DMS 273 (cell line): ENCODE data around the gene SPC24.
"Not testable (repeated sequence)": the region's sequence is repeated elsewhere in the genome, so short reads cannot be mapped to it uniquely, and the experiment has no call there.

Source experiments
- DNase-seq: peaks from one replicate; lab custom pipeline; 2025; ENCODE audit not compliant: unreplicated experiment; lab: John Stamatoyannopoulos, UW

The SPC24 gene

DNA sequence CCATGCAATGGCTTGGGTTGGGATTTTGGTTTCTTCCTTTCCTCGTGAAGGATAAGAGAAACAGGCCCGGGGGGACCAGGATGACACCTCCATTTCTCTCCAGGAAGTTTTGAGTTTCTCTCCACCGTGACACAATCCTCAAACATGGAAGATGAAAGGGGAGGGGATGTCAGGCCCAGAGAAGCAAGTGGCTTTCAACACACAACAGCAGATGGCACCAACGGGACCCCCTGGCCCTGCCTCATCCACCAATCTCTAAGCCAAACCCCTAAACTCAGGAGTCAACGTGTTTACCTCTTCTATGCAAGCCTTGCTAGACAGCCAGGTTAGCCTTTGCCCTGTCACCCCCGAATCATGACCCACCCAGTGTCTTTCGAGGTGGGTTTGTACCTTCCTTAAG lies 24.1 kb downstream of the SPC24 start:
- no peak for DNase-seq

DNA sequence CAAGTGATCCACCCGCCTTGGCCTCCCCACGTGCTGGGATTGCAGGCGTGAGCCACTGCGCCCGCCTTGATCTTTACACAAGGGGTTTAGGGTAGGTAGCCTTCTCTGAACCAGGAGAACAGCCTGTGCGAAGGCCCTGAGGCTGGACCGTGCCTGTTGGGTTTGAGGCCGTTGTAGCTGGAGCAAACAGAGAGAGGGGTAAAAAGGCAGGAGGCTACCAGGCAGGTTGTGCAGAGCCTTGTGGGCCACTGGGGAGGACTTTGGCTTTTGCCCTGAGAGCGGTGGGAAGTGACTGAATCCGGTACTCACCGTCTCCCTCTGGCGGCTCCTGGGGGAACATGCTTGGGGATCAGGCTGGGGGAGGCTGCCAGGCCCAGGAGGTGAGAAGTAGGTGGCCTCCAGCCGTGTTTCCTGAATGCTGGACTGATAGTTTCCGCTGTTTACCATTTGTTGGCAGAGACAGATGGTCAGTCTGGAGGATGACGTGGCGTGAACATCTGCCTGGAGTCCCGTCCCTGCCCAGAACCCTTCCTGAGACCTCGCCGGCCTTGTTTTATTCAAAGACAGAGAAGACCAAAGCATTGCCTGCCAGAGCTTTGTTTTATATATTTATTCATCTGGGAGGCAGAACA lies 24.6 kb downstream of the SPC24 start:
- DNase-seq = peak; percentile 91

DNA sequence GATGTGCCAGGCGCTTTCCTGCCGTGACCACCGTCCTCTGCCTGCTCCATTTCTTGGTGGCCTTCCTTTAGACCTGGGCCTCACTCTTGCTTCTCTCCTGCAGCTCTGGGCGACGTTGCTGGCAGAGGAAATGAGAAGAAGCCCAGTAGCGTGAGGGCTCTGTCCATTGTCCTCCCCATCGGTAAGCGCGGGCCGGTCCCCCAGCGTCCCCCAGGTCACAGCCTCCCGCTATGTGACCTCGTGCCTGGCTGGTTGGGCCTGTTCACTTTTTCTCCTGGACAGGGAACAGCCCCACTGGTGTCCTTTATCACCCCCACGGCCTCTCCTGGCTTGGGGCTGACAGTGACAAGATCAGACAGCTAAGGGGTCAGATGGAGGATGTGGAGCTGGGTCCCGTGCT lies 27.7 kb downstream of the SPC24 start:
- DNase-seq = no peak

DNA sequence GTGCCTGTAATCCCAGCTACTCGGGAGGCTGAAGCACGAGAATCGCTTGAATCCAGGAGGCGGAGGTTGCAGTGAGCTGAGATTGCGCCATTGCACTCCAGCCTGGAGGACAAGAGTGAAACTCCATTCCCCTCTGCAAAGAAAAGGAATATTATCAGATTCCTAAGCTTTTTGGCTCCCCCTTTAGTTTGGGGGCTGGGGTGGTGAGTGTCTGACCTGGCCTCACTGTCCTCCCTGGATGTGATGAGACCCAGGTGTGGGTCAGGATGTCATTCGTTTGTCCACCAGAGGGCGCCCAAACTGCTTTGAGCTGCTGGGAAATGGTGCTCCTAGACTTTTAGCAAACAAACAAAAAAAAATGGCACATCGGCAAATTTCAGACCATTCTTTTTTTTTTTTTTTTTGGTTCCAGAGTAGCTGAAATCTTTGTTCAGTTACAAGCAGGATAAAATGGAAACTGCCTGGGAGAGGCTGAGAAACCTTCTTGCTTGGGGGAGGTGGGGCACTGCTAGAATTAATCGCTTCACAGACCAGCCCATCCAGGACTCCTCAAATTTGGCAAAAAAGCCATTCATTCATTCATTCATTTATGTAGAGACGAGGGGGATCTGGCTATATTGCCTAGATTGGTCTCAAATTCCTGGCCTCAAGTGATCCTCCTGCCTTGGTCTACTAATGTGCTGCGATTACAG lies 29.4 kb downstream of the SPC24 start:
- DNase-seq = peak; percentile 85

DNA sequence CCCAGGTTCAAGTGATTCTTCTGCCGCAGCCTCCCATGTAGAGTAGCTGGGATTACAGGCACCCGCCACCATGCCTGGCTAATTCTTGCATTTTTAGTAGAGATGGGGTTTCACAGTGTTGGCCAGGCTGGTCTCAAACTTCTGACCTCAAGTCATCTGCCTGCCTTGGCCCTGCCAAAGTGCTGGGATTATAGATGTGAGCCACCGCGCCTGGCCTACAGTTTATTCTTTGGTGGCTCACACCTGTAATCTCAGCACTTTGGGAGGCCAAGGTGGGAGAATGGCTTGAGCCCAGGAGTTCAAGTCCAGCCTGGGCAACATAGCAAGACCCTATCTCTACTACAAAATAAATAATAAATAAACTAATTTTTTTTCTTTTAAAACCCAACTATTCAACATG lies 31.4 kb downstream of the SPC24 start:
- not testable (repeated sequence) for DNase-seq

DNA sequence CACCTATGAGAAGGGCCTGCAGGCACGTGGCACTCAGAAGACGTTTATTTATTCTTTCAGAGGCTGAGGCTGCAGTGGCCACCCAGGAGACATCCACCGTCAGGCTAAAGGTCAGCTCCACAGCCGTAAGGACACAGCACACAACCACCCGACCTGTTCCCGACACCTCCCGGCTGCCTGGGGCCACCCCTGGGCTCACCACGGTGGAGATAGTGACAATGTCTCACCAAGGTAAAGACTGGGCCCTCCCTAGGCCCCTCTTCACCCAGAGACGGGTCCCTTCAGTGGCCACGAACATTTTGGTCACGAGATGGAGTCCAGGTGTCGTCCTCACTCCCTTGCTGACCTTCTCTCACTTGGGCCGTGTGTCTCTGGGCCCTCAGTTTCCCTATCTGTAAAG lies 32.5 kb downstream of the SPC24 start:
- DNase-seq = no peak

DNA sequence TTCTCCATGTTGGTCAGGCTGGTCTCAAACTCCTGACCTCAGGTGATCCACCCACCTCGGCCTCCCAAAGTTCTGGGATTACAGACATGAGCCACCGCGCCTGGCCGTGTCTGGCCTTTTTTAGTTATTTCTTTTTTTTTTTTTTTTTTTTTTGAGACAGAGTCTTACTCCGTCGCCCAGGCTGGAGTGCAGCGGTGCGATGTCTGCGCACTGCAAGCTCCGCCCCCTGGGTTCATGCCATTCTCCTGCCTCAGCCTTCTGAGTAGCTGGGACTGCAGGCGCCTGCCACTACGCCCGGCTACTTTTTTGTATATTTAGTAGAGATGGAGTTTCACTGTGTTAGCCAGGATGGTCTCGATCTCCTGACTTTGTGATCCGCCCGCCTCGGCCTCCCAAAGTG lies 33.6 kb downstream of the SPC24 start:
- not testable (repeated sequence) for DNase-seq

DNA sequence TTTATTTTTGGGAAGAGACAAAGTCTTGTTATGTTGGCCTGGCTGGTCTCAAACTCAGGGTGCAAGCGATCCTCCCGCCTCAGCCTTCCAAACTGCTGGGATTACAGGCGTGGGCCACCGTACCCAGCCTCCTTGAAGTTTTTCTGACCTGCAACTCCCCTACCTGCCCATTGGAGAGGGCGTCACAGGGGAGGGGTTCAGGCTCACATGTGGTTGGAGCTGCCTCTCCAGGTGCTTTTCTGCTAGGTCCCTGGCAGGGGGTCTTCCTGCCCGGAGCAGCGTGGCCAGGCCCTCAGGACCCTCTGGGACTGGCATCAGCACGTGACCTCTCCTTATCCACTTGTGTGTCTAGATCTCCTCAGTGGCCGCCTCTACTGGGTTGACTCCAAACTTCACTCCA lies 39.1 kb downstream of the SPC24 start:
- DNase-seq = no peak

DNA sequence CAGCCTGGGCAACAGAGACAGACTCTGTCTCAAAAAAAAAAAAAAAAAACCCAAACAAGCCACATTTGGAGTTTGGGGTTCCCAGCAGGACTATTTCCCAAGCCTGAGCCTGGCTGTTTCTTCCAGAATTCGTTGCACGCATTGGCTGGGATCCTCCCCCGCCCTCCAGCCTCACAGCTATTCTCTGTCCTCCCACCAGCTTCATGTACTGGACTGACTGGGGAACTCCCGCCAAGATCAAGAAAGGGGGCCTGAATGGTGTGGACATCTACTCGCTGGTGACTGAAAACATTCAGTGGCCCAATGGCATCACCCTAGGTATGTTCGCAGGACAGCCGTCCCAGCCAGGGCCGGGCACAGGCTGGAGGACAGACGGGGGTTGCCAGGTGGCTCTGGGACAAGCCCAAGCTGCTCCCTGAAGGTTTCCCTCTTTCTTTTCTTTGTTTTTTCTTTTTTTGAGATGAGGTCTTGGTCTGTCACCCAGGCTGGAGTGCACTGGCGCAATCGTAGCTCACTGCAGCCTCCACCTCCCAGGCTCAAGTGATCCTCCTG lies 39.6 kb downstream of the SPC24 start:
- DNase-seq = no peak

DNA sequence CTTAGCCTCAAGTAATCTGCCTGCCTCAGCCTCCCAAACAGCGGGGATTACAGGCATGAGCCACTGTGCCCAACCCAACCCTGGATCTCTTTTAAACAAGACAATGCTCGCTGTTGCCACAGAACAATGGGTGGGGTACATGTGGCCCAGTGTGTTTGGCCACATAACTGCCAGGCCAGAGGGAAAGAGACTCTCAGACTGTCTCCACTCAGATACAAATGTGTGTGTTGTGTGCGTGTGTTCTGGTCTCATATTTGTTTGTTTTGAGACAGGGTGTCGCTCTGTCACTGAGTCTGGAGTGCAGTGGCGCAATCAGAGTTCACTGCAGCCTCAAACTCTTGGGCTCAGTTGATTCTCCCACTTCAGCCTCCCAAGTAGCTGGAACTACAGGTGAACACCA lies 40.5 kb downstream of the SPC24 start:
- DNase-seq = no peak

DNA sequence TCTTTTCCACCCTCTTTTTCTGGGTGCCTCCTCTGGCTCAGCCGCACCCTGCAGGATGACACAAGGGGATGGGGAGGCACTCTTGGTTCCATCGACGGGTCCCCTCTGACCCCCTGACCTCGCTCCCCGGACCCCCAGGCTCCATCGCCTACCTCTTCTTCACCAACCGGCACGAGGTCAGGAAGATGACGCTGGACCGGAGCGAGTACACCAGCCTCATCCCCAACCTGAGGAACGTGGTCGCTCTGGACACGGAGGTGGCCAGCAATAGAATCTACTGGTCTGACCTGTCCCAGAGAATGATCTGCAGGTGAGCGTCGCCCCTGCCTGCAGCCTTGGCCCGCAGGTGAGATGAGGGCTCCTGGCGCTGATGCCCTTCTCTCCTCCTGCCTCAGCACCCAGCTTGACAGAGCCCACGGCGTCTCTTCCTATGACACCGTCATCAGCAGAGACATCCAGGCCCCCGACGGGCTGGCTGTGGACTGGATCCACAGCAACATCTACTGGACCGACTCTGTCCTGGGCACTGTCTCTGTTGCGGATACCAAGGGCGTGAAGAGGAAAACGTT lies 42.4 kb downstream of the SPC24 start:
- no peak for DNase-seq

DNA sequence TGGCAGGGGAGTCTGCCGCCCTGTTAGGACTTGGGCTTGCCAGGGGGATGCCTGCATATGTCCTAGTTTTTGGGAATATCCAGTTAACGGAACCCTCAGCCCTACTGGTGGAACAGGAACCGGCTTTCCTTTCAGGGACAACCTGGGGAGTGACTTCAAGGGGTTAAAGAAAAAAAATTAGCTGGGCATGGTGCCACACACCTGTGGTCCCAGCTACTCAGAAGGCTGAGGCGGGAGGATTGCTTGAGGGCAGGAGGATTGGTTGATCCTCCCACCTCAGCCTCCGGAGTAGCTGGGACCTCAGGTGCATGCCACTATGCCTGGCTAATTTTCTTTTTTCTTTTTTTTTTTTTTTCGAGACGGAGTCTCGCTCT lies 43.8 kb downstream of the SPC24 start:
- no peak for DNase-seq

DNA sequence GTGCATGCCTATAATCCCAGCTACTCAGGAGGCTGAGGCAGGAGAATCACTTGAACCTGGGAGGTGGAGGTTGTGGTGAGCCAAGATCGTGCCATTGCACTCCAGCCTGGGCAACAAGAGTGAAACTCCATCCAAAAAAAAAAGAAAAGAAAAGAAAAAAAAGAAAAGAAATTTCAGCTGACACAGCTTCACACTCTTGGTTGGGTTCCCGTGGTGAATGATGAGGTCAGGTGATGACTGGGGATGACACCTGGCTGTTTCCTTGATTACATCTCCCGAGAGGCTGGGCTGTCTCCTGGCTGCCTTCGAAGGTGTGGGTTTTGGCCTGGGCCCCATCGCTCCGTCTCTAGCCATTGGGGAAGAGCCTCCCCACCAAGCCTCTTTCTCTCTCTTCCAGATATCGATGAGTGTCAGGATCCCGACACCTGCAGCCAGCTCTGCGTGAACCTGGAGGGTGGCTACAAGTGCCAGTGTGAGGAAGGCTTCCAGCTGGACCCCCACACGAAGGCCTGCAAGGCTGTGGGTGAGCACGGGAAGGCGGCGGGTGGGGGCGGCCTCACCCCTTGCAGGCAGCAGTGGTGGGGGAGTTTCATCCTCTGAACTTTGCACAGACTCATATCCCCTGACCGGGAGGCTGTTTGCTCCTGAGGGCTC lies 44.3 kb downstream of the SPC24 start:
- no peak for DNase-seq

DNA sequence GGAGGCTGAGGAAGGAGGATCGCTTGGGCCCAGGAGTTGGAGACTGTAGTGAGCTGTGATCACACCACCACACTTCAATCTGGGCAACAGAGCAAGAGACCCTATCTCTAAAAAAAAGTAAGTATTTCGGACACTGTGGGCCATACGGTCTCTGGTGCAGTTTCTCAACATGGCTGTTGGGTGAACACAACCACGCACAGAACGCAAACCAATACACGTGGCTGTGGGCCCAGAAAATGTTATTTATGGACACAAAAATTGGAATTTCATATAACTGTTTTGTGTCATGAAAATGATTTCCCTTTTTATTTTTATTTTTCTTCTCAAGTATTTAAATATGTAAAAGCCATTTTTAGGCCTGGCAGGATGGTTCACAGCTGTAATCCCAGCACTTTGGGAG lies 46.8 kb downstream of the SPC24 start:
- DNase-seq = no peak

DNA sequence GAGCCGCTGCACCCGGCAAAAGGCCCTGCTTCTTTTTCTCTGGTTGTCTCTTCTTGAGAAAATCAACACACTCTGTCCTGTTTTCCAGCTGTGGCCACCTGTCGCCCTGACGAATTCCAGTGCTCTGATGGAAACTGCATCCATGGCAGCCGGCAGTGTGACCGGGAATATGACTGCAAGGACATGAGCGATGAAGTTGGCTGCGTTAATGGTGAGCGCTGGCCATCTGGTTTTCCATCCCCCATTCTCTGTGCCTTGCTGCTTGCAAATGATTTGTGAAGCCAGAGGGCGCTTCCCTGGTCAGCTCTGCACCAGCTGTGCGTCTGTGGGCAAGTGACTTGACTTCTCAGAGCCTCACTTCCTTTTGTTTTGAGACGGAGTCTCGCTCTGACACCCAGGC lies 49.1 kb downstream of the SPC24 start:
- DNase-seq = no peak

DNA sequence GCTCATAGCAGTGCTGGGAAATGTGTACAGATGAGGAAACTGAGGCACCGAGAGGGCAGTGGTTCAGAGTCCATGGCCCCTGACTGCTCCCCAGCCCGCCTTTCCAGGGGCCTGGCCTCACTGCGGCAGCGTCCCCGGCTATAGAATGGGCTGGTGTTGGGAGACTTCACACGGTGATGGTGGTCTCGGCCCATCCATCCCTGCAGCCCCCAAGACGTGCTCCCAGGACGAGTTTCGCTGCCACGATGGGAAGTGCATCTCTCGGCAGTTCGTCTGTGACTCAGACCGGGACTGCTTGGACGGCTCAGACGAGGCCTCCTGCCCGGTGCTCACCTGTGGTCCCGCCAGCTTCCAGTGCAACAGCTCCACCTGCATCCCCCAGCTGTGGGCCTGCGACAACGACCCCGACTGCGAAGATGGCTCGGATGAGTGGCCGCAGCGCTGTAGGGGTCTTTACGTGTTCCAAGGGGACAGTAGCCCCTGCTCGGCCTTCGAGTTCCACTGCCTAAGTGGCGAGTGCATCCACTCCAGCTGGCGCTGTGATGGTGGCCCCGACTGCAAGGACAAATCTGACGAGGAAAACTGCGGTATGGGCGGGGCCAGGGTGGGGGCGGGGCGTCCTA lies 50.5 kb downstream of the SPC24 start:
- DNase-seq = no peak

DNA sequence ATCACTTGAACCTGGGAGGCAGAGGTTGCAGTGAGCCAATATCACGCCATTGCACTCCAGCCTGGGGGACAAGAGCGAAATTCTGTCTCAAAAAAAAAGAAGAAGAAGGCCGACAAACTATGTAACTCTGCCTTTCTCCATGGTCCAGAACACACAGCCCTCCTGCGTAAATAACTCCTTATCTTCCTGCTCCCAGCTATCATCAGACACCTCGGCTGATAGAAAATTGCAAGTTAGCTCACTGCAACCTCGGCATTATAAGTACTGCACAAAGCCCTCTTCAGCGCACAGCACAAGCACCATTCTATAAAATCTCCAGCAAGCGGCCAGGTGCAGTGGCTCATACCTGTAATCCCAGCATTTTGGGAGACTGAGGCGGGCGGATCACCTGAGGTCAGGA lies 51.9 kb downstream of the SPC24 start:
- DNase-seq = not testable (repeated sequence)

DNA sequence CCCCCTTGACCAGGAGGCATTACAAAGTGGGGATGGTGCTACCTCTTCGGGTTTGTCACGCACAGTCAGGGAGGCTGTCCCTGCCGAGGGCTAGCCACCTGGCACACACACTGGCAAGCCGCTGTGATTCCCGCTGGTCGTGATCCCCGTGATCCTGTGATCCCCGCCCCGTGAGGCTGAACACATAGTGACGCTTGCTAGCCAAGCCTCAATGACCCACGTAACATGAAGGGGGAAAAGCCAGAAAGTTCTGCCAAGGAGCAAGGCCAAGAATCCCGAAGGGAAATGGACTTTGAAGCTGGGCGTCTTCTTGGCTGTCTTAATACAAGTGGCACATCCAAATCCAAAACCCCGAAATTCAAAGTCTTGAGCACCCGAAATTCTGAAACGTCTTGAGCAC lies 52.6 kb downstream of the SPC24 start:
- no peak for DNase-seq

DNA sequence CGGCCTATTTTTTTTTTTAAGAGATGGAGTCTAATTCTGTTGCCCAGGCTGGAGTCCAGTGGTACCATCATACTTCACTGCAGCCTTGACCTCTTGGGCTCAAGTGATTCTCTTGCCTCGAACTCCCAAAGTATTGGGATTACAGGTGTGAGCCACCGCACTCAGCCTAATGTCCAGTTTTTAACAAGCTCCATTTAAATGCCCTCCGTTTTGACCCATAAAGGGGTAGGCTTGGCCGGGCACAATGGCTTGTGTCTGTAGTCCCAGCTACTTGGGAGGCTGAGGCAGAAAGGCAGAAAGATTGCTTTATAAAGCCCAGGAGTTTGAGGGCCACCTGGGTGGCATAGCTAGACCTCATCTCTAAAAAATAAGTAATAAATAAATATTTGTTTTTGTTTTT lies 54.5 kb downstream of the SPC24 start:
- no peak for DNase-seq

DNA sequence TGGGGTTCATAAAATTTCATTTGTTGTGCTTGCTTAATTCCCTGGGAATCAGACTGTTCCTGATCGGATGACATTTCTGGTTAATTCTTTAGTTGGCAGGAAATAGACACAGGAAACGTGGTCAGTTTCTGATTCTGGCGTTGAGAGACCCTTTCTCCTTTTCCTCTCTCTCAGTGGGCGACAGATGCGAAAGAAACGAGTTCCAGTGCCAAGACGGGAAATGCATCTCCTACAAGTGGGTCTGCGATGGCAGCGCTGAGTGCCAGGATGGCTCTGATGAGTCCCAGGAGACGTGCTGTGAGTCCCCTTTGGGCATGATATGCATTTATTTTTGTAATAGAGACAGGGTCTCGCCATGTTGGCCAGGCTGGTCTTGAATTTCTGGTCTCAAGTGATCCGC lies 55.5 kb downstream of the SPC24 start:
- DNase-seq = no peak

DNA sequence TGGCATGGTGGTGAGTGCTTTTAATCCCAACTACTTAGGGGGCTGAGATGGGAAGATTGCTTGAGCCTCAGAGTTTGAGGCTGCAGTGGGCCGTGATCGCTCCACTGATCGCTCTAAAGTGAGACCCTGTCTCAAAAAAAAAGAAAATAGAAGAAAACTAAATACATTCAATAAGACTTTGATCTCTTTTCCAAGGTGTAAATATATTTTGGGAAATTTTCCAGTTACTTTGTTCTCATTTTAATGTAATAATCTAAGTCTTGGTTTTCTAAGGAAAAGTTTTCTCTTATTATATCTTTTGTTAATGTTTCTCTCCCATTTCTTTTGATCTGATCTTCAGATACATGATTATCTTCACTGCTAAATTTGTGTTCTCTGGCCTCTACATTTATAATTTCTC lies 56.7 kb downstream of the SPC24 start:
- no peak for DNase-seq

DNA sequence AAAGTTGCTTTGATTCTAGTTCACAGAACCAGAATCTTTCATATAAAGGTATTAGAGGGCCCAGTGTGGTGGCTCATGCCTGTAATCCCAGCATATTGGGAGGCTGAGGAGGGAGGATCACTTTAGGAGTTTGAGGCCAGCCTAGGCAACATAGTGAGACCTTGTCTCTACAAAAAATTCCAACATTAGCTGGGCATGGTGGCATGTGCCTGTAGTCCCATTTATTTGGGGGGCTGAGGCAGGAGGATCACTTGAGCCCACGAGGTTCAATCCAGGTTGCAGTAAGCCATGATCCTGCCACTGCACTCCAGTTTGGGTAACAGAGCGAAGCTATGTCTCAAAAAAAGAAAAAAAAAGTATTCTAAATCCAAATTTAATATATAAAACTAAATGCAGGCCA lies 57.3 kb downstream of the SPC24 start:
- no peak for DNase-seq
